ENCODE results near the gene DGKB. TPM values are rescaled to one million over a fixed set of nuclear protein-coding genes. Genes with fewer than 3 reads are reported as not detected.
A peak's percentile ranks its signal among the peaks of the same experiment; 100 is the strongest.

Gene DGKB
- total RNA-seq, 8 experiments from 2014 or later: 0.22 to 13.6 (median 9.0) TPM

DNA sequence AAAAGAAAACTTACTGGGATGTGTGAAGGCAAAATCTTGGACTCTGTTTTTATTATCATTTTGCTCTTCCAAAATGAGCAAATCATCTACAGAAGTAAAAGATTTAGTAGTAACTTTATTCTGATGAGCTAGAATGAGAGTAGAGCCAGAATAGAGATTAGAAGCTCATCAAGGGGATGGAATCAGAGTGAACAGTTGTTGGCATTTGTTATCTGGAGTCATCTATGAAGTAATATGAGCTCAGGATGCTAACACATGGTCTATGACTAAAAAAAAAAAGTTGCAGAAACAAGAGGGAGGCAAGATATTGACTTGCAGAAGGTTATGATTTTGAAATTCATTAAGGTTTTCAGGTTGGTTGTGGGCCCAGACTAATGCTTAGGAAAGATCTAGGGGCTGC lies 504.0 kb downstream of the DGKB start:
- no peak overlapping the region for H3K27ac ChIP-seq
- no peaks in the 10 kb centered on the region for H3K4me1 ChIP-seq (replicated peaks in 1 of 2)
- ATAC-seq (replicated peaks in 6 of 8): no peak
- H3K4me3 ChIP-seq: no peak overlapping the region
- in situ Hi-C loops (cut with MboI; ENCODE audit: low pct_unique_long_range_greater_than_20kb in 2 of 9, low sequenced_read_pairs in 9 of 9, unreplicated experiment in 9 of 9): no loop called here

DNA sequence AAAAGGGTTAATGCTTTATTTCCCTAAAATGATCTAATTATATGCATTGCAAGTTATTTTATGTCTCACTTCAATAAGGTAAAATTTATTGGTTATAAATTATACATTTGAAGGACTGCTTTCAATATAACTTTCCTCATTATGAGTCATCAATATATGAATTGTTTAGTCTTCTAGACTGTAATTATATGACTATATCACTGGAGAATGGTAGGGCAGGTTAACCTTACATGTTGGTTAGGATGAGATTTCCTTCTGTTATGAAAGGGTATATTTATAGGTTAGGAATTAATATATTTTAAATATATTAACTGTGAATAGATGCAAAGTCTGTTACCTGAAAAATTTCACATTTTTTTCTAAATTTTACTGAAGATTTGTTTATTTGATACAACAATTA lies 506.7 kb downstream of the DGKB start:
- no peak overlapping the region for H3K4me3 ChIP-seq
- H3K27ac ChIP-seq: no peak overlapping the region
- in situ Hi-C loops (cut with MboI; ENCODE audit: low pct_unique_long_range_greater_than_20kb in 2 of 9, low sequenced_read_pairs in 9 of 9, unreplicated experiment in 9 of 9): no loop called here
- H3K4me1 ChIP-seq (replicated peaks in 1 of 2): no peaks in the 10 kb centered on the region
- ATAC-seq (replicated peaks in 6 of 8): no peak

DNA sequence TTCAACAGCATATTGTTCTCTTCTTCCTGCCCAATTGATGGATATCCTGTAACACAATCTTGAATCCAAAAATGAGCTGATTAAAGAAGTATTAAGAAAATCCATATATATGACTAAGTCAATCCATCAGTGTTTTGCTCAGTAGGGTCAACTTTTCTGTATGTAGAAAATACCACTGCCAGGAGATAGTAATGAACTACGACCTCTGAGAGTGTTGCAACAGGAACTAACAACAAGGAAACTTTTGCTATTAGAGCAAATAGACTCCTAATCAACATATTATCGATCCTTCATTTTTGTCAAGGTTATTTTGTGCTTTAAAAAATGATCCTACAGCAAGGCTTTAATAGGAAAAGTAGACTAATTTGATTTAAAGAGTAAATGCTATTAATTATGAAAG lies 507.8 kb downstream of the DGKB start:
- in situ Hi-C loops (cut with MboI; ENCODE audit: low pct_unique_long_range_greater_than_20kb in 2 of 9, low sequenced_read_pairs in 9 of 9, unreplicated experiment in 9 of 9): no loop called here
- WGBS, 10 experiments: 18 to 100% (median 64%) methylated on average over 1 to 2 of the region's 2 CpGs; no CpG with 5 or more reads in 2 of the 10 experiments

DNA sequence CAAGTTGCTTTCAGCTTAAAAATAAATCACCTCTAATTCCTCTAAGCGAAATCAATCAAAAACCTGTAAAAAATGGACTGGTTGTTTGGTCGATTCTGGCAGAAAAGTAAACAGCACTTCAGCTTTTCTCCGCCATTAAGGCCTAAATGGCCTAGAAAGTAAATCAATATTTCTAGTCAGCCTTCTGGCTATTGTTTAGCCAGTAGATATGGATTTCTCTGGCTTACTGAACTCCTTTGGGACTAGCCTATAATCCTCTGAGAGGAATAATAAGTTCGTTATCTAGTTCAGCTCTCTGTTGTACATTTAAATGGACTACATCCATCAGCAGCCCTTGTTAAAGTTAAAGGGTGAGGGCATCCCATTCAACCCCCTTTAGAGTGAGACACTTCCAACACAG lies 513.0 kb downstream of the DGKB start:
- WGBS, 10 experiments: 10 to 69% (median 48%) methylated on average over 1 to 4 of the region's 4 CpGs; no CpG with 5 or more reads in 1 of the 10 experiments
- in situ Hi-C loops (cut with MboI; ENCODE audit: low pct_unique_long_range_greater_than_20kb in 2 of 9, low sequenced_read_pairs in 9 of 9, unreplicated experiment in 9 of 9): no loop called here
- no peak overlapping the region for H3K27ac ChIP-seq
- ATAC-seq (replicated peaks in 6 of 8): peak in 5 of 8 experiments; percentile 19 to 45 (median 40)
- H3K4me1 ChIP-seq (replicated peaks in 1 of 2): peaks cover 3 to 20% of the 10 kb centered on the region in 2 donors
- no peak overlapping the region for H3K4me3 ChIP-seq

More for the DNA sequence above, 507.8 kb downstream of the DGKB start:
- Histone ChIP-seq H3K27ac (no peak overlapping the region), H3K4me3 (no peak overlapping the region), H3K4me1 (replicated peaks in 1 of 2) (peaks cover 2% of the 10 kb centered on the region in 2 donors)
- no peak for ATAC-seq (replicated peaks in 6 of 8)

DNA sequence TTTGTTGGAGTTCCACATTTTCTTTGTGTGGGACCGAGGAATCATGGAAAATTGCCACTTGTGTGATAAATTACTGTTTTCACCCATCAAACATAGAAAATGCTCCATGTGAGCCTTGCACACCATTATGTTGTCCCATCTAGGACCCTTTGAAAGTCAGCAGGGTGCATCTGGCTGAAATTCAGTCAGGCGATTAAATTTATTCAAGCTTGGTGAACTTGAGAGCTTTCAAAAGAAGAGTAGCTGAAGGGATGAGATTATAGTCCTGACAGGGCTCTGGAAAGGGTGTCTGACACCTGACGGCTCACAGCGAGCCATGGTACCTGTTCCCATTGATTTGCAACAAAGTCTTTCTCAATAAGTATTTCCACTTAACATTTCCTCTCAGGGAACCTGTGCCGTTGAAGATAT lies 513.4 kb downstream of the DGKB start:
- no peak overlapping the region for H3K4me3 ChIP-seq
- peaks cover 3 to 20% of the 10 kb centered on the region in 2 donors for H3K4me1 ChIP-seq (replicated peaks in 1 of 2)
- ATAC-seq (replicated peaks in 6 of 8): peak in 3 of 8 experiments; percentile 9 to 69 (median 56)
- in situ Hi-C loops (cut with MboI; ENCODE audit: low pct_unique_long_range_greater_than_20kb in 2 of 9, low sequenced_read_pairs in 9 of 9, unreplicated experiment in 9 of 9): no loop called here
- WGBS, 10 experiments: 18 to 77% (median 51%) methylated on average over 1 to 5 of the region's 5 CpGs; no CpG with 5 or more reads in 1 of the 10 experiments
- no peak overlapping the region for H3K27ac ChIP-seq

- no peak for ATAC-seq (replicated peaks in 6 of 8)
- 40 to 100% (median 95%) methylated on average over 1 to 3 of the region's 3 CpGs; no CpG with 5 or more reads in 1 of the 10 experiments for WGBS, 10 experiments
- no peak overlapping the region for H3K4me3 ChIP-seq
- no peak overlapping the region for H3K27ac ChIP-seq
- H3K4me1 ChIP-seq (replicated peaks in 1 of 2): peaks cover 3 to 20% of the 10 kb centered on the region in 2 donors
- in situ Hi-C loops (cut with MboI; ENCODE audit: low pct_unique_long_range_greater_than_20kb in 2 of 9, low sequenced_read_pairs in 9 of 9, unreplicated experiment in 9 of 9): no loop called here
Observed at GRCh38 chr7:14385074-14385473, 517.5 kb downstream of the DGKB start.

DNA sequence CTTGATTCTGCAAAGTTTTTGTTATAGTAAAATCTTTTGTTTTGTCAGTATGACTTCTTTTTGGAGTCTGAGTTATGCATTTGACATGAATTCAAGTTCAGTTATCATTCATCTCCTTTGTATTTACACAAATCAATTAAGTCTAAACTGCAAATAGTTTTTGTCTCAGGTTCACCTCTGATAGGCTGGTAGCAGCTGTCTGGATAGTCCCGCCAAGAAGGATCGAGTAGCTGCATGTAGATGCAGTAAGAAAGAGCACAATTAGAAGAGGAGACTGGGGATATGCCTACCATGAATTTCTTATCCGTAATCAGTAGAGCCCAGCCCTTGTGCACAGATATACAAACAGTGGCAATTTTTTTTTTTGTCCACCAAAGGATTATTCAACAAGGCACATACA lies 520.6 kb downstream of the DGKB start:
- H3K27ac ChIP-seq: no peak overlapping the region

GRCh38 chr7:14381306-14381705 lies 521.2 kb downstream of the DGKB start:
- WGBS, 10 experiments: 67 to 100% (median 95%) methylated on average over 1 to 3 of the region's 3 CpGs; no CpG with 5 or more reads in 2 of the 10 experiments
- H3K27ac ChIP-seq: no peak overlapping the region
- peaks cover 6 to 8% of the 10 kb centered on the region in 2 donors for H3K4me1 ChIP-seq (replicated peaks in 1 of 2)
- in situ Hi-C loops (cut with MboI; ENCODE audit: low pct_unique_long_range_greater_than_20kb in 2 of 9, low sequenced_read_pairs in 9 of 9, unreplicated experiment in 9 of 9): no loop called here
- H3K4me3 ChIP-seq: no peak overlapping the region
- ATAC-seq (replicated peaks in 6 of 8): no peak

More for the DNA sequence above, 520.6 kb downstream of the DGKB start:
- no peak for ATAC-seq (replicated peaks in 6 of 8)
- H3K4me1 ChIP-seq (replicated peaks in 1 of 2): peaks cover 4 to 9% of the 10 kb centered on the region in 2 donors
- WGBS, 10 experiments: 58 to 100% (median 89%) methylated on average over 2 to 3 of the region's 3 CpGs; no CpG with 5 or more reads in 2 of the 10 experiments
- H3K4me3 ChIP-seq: no peak overlapping the region
- in situ Hi-C loops (cut with MboI; ENCODE audit: low pct_unique_long_range_greater_than_20kb in 2 of 9, low sequenced_read_pairs in 9 of 9, unreplicated experiment in 9 of 9): no loop called here

- in situ Hi-C loops (cut with MboI; ENCODE audit: low pct_unique_long_range_greater_than_20kb in 2 of 9, low sequenced_read_pairs in 9 of 9, unreplicated experiment in 9 of 9): no loop called here
Observed at GRCh38 chr7:14380881-14381280, 521.7 kb downstream of the DGKB start.

GRCh38 chr7:14377646-14378266 lies 524.8 kb downstream of the DGKB start:
- no peak overlapping the region for H3K27ac ChIP-seq
- in situ Hi-C loops (cut with MboI; ENCODE audit: low pct_unique_long_range_greater_than_20kb in 2 of 9, low sequenced_read_pairs in 9 of 9, unreplicated experiment in 9 of 9): no loop called here

More at GRCh38 chr7:14380881-14381280, 521.7 kb downstream of the DGKB start:
- H3K27ac ChIP-seq: no peak overlapping the region
- no peak overlapping the region for H3K4me3 ChIP-seq
- no peak for ATAC-seq (replicated peaks in 6 of 8)
- WGBS, 10 experiments: 32 to 100% (median 89%) methylated on average over 1 to 3 of the region's 3 CpGs; no CpG with 5 or more reads in 3 of the 10 experiments
- peaks cover 4 to 6% of the 10 kb centered on the region in 2 donors for H3K4me1 ChIP-seq (replicated peaks in 1 of 2)

GRCh38 chr7:14376711-14377110 lies 525.8 kb downstream of the DGKB start:
- peaks cover 4 to 6% of the 10 kb centered on the region in 2 donors for H3K4me1 ChIP-seq (replicated peaks in 1 of 2)
- H3K27ac ChIP-seq: no peak overlapping the region
- peak in 2 of 8 experiments; percentile 19 to 32 for ATAC-seq (replicated peaks in 6 of 8)
- H3K4me3 ChIP-seq: no peak overlapping the region
- 0 to 79% (median 30%) methylated on average over 1 to 2 of the region's 2 CpGs; no CpG with 5 or more reads in 2 of the 10 experiments for WGBS, 10 experiments
- in situ Hi-C loops (cut with MboI; ENCODE audit: low pct_unique_long_range_greater_than_20kb in 2 of 9, low sequenced_read_pairs in 9 of 9, unreplicated experiment in 9 of 9): no loop called here

More at GRCh38 chr7:14377646-14378266, 524.8 kb downstream of the DGKB start:
- ATAC-seq (replicated peaks in 6 of 8): no peak
- 35 to 100% (median 66%) methylated on average over 1 to 4 of the region's 4 CpGs for WGBS, 10 experiments
- Histone ChIP-seq H3K4me1 (replicated peaks in 1 of 2) (peaks cover 4 to 6% of the 10 kb centered on the region in 2 donors), H3K4me3 (no peak overlapping the region)

DNA sequence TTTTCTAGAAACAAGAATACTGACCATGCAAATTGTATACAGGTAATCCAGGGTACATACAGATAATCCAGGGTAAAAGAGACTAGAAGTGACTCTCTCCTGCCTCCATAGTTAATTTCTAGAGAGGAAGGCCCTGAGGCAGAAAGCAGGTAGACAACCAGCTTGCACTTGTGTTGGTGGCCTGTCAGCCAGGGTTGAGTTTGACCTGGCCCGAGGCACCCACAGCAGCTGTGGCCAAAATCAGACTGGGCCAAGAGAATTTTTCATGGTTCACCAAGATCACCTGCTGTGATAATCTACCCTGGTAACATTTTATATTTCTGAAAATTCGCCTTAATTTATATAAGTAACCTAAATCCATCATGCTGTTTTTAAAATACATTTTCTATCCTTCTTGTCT lies 526.6 kb downstream of the DGKB start:
- Histone ChIP-seq H3K27ac (no peak overlapping the region), H3K4me3 (no peak overlapping the region), H3K4me1 (replicated peaks in 1 of 2) (peaks cover 4 to 6% of the 10 kb centered on the region in 2 donors)
- ATAC-seq (replicated peaks in 6 of 8): no peak
- WGBS, 10 experiments: 14 to 100% (median 77%) methylated on average over 1 to 2 of the region's 2 CpGs; no CpG with 5 or more reads in 1 of the 10 experiments
- in situ Hi-C loops (cut with MboI; ENCODE audit: low pct_unique_long_range_greater_than_20kb in 2 of 9, low sequenced_read_pairs in 9 of 9, unreplicated experiment in 9 of 9): no loop called here

GRCh38 chr7:14374336-14374735 lies 528.2 kb downstream of the DGKB start:
- WGBS, 10 experiments: 71 to 100% (median 88%) methylated on average over 1 to 3 of the region's 4 CpGs; no CpG with 5 or more reads in 3 of the 10 experiments
- Histone ChIP-seq H3K4me1 (replicated peaks in 1 of 2) (peaks cover 4 to 6% of the 10 kb centered on the region in 2 donors), H3K27ac (no peak overlapping the region), H3K4me3 (no peak overlapping the region)
- ATAC-seq (replicated peaks in 6 of 8): no peak
- in situ Hi-C loops (cut with MboI; ENCODE audit: low pct_unique_long_range_greater_than_20kb in 2 of 9, low sequenced_read_pairs in 9 of 9, unreplicated experiment in 9 of 9): no loop called here

GRCh38 chr7:14368285-14368684 lies 534.3 kb downstream of the DGKB start:
- 35 to 100% (median 78%) methylated on average over 2 to 3 of the region's 3 CpGs; no CpG with 5 or more reads in 1 of the 10 experiments for WGBS, 10 experiments
- Histone ChIP-seq H3K27ac (no peak overlapping the region), H3K4me3 (no peak overlapping the region), H3K4me1 (replicated peaks in 1 of 2) (peaks cover 0 to 18% of the 10 kb centered on the region in 2 donors)
- in situ Hi-C loops (cut with MboI; ENCODE audit: low pct_unique_long_range_greater_than_20kb in 2 of 9, low sequenced_read_pairs in 9 of 9, unreplicated experiment in 9 of 9): no loop called here
- no peak for ATAC-seq (replicated peaks in 6 of 8)
